ENCODE results near the gene IMPG2.
"Not testable (repeated sequence)": the region's sequence is repeated elsewhere in the genome, so short reads cannot be mapped to it uniquely, and the experiment has no call there.

The IMPG2 gene

GRCh38 chr3:101320475-101320874 lies at the start of gene IMPG2:
Gene IMPG2 (minus strand): TSS chr3:101320575. CDS start chr3:101320372, 203 bp downstream.
- DNase-seq, result no peak

- DNase-seq, result no peak
These were observed 42.0 kb upstream of the IMPG2 start for GRCh38 chr3:101362406-101362805.

GRCh38 chr3:101351829-101352228 lies 31.5 kb upstream of the IMPG2 start:
- no peak for DNase-seq

DNA sequence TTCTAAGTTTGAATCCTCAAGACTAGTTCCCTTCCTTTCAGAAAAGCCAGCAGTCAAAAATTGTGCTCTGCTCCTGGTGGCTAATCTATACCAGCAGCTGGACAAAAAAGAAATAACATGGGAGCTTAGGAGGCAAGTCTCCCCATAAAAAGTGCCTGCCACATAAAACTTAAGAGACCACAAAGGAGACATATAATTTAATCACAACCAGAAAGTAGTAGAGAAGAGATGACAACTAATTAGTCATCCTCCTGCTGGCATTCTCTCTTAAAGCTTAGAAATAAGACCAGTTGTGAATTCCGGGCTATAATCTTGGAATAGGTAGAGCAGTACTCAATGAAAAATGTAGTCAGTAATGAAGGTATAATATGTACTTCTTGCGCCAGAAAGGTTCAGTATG lies 20.2 kb upstream of the IMPG2 start:
- no peak for DNase-seq

GRCh38 chr3:101333883-101334282 lies 13.5 kb upstream of the IMPG2 start:
- DNase-seq, result no peak

DNA sequence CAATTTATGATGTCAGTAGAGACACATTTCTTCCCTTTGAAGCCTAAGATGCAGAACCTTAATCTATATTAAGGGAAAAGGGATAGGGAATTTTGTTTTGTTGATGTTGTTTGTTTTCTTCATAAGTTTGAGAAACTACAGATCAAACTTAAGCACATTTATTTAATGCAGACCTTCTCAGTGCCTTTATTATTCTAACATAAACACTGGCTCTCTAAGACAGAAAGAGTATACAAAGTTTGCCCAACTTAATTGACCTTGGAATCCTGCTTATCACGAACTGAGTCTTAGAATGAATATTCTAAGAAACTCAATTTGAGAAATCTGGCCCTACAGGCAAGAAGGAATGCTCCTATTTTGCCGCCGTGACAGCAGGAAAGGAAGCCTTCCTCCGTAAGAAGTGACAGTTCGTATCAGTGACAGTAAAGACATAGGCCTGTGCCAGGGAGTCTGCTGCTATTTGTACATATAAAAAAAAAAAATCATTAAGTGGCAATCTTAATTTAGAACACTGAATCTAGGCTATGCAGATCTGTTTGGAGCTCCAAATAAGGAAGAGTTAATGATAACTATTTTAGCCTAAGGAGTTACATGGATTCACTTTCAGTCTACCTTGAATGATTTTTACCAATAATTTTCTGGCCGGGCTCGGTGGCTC lies 8.8 kb upstream of the IMPG2 start:
- no peak for DNase-seq

GRCh38 chr3:101325393-101326134 lies 5.2 kb upstream of the IMPG2 start:
- no peak for DNase-seq

- DNase-seq, result no peak
These were observed 844 bp downstream of the IMPG2 start for GRCh38 chr3:101319531-101319930.

GRCh38 chr3:101312545-101312944 lies 7.8 kb downstream of the IMPG2 start:
- no peak for DNase-seq

- no peak for DNase-seq
These were observed 8.7 kb downstream of the IMPG2 start for GRCh38 chr3:101311676-101312075.

DNA sequence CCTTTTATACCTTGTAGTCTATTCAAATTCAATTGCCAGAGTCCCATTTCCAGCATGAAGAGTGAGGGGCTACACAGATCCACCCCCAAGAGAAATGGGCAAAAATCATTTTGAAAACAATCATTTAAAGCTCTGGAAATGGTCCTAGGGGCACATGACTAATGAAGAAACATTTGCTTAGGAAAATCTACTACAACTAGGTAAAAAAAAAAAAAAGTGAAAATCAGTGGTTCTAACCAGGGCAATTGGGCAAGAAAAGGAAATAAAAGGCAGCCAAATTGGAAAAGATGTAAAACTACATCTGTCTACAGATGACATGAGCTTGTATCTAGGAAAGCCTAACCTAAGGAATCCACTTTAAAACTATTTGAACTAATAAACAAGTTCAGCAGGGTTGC lies 9.4 kb downstream of the IMPG2 start:
- no peak for DNase-seq

DNA sequence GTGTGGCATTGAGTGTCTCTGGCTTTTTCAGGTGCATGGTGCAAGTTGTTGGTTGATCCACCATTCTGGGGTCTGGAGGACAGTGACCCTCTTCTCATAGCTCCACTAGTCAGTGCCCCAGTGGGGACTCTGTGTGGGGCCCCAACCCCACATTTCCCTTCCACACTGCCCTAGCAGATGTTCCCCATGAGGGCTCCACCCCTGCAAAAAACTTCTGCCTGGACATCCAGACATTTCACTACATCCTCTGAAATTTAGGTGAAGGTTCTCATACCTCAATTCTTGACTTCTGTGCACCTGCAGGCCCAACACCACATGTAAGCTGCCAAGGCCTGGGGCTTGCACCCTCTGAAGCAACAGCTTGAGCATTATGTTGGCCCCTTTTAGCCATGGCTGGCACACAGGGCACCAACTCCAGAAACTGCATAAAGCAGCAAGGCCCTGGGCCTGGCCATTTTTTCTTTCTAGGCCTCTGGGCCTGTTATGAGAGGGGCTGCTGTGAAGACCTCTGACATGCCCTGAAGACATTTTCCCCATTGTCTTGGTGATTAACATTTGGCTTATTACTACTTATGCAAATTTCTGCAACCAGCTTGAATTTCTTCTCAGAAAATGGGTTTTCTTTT lies 12.1 kb downstream of the IMPG2 start:
- DNase-seq, result not testable (repeated sequence)

DNA sequence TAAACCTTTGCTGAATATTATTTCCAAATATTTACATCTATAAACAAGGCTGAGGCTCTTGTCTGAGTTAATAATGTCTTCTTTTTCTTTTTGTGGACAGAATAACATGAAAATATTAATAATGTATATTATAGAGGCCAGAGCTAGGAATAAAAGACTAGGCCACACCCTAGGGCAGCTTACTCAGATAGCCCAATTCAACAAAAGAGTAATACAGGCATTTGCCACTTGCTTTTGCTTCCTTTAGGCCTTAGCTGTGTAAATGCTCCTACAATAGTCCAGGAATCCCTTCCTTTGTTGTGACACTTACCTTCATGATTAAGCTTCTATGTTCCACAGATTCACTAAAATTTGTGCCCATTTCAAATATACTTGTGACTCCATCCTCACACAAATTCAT lies 16.5 kb downstream of the IMPG2 start:
- no peak for DNase-seq

DNA sequence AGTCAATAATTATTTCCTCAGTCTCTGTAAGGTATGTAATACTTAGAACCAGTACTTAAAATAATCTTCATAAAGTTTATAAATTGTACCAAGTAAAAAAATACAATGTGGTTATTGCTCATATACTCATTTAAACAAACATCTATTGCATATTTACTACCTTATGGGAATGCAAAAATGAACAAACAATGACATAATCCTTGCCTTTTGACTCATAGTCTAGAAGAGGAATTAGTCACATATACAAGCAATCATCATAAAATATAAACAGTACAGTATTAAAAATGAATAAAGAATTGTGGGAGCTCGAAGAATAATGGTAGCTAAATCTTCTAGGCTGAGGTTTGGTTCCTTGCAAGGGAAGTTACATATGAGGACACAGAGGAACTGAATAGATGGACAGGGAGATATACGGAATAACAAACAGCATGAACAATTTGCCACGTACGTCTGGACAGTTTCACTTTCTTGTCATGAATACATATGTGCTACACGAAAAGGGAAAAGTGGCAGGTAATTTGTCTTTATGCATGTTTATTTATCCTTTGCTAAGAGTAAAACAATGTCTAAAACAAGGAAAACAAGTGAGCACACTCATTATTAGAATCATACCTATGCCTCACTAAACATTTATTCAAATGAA lies 17.2 kb downstream of the IMPG2 start:
- DNase-seq, result no peak

DNA sequence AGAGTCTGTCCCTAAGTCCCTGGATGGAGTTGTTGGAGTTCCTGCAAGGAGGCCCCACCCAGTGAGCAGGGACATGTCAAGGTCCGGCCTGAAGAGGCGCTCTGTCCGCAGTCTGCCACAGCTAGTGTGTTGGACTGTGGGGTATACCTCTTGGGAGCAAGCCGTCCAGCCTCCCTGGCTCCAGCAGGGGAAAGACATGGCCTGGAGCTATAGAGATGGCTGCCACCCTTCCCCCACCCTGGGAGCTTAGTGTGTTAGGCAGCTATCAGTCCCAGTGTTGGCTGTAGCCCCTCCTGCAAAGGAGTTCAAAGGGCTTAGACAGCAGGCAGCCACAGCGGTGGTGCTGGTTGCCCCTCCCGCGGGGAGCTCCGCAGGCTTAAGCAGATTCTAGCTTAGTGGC lies 20.3 kb downstream of the IMPG2 start:
- DNase-seq, result no peak

- DNase-seq, result no peak
These were observed 28.3 kb downstream of the IMPG2 start for GRCh38 chr3:101292027-101292426.

DNA sequence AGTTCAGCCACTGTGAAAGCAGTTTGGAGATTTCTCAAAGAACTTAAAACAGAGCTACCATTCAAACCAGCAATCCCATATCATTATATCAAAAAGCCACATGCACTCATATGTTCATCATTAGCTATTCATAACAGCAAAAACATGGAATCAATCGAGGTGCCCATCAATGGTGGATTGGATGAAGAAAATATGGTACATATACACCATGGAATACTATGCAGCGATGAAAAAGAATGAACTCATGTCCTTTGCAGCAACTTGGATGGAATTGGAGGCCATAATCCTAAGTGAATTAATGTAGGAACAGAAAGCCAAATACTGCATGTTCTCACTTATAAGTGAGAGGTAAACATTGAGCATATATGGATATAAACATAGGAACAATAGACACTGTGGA lies 32.1 kb downstream of the IMPG2 start:
- DNase-seq, result no peak

DNA sequence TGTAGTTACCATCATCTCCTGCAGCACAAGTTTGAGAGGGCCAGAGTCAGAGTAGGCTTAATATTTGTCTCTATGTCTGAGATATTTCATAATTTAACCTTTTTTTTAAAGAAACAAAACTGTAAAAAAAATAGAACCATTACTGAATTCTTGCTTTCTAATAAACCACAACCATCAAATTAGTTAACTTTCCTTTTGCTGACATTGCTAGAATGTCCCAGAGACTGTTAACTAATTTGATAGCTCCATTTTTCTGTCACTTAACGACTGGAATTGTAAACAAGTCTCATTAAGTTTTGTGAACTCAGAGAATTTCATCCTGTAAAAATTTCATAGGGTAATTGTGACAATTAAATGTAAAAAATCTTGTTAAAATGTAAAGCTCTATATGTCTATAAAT lies 35.6 kb downstream of the IMPG2 start:
- DNase-seq, result no peak

GRCh38 chr3:101281521-101282030 lies 38.8 kb downstream of the IMPG2 start:
- no peak for DNase-seq

DNA sequence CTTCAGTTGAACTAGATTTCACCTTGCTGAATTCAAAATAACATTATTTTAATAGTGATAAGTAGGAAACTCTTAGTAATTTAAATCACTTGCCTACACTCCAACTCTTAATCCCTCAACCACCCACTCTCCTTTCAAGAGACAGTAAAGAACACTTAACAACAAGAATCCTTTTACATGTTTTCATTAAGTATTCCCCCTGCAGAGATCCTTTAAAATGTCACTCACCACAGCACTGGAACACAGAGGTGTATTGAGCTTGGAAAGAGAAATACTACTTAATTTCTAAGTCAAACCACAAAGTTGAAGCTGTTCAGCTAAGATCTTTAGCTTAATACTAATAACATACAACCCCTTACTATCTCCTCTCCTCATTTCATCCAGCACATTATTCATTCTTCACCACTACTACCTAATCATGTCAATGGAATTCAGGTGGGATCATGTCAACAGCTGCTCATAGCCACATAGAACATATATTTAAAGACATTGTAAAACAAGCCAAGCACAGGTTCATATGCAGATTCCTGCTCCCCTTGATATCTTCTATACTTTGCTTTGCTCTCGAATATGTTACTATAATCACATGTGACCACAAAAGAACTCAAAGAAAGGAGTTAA lies 40.5 kb downstream of the IMPG2 start:
- no peak for DNase-seq

DNA sequence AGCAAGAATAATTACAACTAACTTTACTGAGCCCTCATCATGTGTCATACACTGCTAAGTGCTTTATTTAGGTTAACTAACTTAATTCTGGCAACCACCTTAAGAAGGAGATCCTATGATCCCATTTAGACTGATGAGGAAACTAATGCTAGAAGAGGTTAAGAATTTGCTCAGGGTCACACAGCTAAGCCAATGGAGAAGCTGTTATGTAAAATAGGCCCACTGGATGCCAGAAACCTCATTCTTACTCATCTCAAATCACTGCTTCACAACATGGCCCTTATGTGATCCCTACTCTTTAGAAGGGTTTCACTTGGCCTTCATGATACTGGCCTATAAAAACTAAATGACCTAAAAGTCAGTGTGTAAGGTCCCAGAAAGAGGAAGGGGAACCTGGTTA lies 41.2 kb downstream of the IMPG2 start:
- no peak for DNase-seq

DNA sequence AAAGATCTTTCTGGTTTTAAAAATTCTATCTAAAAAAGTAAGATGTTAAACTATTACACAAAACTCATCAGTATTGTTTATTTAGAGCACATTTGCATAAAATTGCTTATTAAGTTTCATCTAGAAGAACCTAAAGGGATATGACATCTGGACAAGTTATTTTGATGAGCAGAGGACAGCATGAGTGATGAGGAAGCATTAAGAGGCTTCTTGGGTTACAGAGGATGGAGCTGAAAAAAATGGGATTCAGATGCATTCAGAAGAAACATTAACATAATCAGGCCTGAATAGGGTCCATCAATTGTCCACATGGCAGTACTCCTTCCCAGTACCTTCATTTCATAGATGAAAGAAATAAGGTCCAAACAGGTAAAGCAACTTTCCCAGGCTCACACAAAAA lies 41.6 kb downstream of the IMPG2 start:
- no peak for DNase-seq

- no peak for DNase-seq
These were observed 46.8 kb downstream of the IMPG2 start for GRCh38 chr3:101273608-101274007.

Measured in NCI-H1092 treated with DMSO at 0.1 percent for 48 hours (cell line).